Sigmoid colon (tissue), 4 donors: Measurements from ENCODE around the gene PPP1R3D.

ENCODE experiments used
- CTCF ChIP-seq, 4 experiments: fragments of 450-650 bp in 3 of 4; fragments of 200-600 bp in 1 of 4; IDR thresholded peaks; one replicate each; pipeline ENCODE4 v1.5.1; 2016 to 2019; ENCODE audit warnings: antibody characterized with exemption in 4 of 4, mild to moderate bottlenecking in 3 of 4, moderate library complexity in 2 of 4
- POLR2AphosphoS5 ChIP-seq, 4 donors: sonication (generic); formaldehyde crosslinking; IDR thresholded peaks; one replicate each; pipeline ENCODE4 v1.6.1; 2017; ENCODE audit warnings: antibody characterized with exemption in 4 of 4

DNA sequence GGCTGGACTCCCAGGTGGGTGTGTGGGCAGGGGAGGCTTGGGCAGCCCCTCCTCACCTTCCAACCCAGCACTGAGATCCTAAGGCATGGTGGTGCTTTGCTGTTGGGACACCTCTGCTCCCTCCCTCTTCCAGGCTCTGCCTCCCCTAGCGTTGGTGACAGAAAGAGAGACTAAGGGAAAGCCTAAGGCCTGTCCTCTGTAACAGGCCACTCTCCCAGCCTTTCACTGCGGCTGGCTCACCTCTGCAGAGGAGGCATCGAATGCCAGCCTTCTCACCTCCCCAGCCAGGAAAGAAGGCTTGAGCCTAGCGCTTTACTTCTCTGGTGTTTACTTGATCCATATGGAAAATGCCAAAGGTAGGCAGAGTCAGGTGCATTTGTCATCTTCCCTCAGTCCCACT lies 14.6 kb upstream of the PPP1R3D start:
- TF ChIP-seq POLR2AphosphoS5 (IDR thresholded peaks at IDR 0.05) (no peak), CTCF (IDR thresholded peaks at IDR 0.05) (no peak)
